GM12801 (cell line): Measurements from ENCODE around the gene KAT7.

Experiments used
- TF ChIP-seq, protein P1 (sequence below): IDR thresholded peaks from one replicate; pipeline ENCODE4 v1.5.1; 2011; ENCODE audit warnings: control low read depth; ENCODE audit not compliant: insufficient read length; ENCODE audit errors: extremely low read depth

KAT7 gene

DNA sequence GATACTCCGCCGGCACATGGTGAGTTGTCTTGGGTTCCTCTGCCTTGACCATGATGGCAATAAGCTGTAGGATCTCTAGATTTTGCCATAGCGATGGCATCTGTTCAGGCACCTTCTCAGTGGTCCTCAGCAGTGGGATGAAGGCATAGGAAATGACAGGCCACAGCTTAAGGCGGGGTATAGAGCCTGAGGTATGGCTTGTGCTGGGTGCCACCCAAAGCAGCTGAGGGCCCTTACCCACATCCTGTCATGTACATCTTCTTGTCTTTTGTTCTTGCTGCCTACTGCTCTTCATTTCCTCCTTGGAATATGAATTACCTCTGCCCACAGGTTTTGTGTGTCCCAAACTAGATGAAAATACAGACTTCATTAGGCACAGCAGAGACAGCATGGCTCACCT is 29.5 kb downstream of the KAT7 start:
- TF ChIP-seq, protein P1, sequence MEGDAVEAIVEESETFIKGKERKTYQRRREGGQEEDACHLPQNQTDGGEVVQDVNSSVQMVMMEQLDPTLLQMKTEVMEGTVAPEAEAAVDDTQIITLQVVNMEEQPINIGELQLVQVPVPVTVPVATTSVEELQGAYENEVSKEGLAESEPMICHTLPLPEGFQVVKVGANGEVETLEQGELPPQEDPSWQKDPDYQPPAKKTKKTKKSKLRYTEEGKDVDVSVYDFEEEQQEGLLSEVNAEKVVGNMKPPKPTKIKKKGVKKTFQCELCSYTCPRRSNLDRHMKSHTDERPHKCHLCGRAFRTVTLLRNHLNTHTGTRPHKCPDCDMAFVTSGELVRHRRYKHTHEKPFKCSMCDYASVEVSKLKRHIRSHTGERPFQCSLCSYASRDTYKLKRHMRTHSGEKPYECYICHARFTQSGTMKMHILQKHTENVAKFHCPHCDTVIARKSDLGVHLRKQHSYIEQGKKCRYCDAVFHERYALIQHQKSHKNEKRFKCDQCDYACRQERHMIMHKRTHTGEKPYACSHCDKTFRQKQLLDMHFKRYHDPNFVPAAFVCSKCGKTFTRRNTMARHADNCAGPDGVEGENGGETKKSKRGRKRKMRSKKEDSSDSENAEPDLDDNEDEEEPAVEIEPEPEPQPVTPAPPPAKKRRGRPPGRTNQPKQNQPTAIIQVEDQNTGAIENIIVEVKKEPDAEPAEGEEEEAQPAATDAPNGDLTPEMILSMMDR = no peak

DNA sequence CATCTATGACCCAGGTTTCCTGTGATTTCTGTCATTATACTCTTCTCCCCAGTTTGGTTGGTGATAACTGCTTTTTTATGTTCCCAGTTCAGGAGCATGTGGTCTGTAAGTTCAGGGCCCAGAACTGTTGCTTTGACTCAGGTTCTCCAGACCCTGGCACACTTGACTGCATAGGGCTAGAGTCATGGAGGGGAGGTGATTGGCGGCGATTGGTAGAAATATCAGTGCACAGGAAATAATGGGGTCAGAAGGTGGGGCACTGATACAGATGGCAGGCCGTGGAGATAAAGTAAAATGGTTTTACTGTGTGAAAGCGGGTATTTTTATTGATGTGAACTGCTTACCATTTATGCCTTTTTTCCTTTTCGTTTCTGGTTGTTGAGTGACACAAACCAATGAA is 30.7 kb downstream of the KAT7 start:
- TF ChIP-seq, protein P1 = no peak

DNA sequence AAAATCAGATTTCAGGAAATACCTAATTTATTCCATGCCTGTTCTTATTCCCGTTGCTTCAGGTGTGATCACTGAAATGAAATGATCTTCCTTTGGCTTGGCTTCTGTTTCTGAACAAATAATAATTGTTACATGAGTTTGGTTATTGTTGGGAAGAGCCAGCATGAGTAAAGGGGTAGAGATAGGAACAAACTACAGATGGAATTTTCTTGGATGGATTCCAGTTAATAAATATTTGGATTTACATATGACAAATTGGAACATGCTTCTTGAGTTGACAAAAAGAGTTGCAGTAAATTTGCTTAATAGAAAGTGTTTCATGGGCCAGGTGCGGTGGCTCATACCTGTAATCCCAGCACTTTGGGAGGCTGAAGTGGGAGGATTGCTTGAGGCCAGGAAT is 31.2 kb downstream of the KAT7 start:
- TF ChIP-seq, protein P1 = no peak

DNA sequence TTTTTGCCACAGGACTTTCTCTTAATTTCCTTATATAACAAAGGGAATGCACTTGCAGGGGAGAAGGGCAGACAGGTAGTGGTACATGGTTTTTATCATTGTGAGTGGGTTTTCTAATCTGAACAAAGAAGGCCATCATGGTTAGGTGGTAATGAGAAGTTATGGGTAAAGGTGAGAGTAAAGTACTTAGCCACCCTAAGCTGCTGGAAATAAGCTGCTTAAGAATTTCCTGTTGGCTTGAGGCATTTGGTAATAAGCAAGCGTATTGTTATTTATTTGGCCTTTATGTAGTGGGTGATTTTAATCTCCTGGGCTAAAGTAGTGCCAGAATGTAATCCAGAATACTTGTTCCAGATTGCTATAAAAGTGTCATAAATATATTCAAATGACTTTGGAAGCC is 32.3 kb downstream of the KAT7 start:
- TF ChIP-seq, protein P1 = no peak

DNA sequence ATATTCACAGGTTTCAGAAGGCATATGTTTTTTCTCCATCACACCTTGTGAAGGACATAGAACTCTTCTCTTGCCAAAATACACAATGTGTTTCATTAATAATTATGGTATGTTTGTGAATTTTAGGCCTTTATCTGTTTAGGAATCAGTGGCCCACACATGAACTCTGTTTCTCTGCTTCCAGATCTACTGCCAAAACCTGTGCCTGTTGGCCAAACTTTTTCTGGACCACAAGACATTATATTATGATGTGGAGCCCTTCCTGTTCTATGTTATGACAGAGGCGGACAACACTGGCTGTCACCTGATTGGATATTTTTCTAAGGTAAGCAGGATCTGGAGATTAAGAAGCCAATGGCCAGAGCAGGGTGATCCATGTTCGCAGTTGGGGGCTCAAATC is 33.0 kb downstream of the KAT7 start:
- TF ChIP-seq, protein P1 = no peak

DNA sequence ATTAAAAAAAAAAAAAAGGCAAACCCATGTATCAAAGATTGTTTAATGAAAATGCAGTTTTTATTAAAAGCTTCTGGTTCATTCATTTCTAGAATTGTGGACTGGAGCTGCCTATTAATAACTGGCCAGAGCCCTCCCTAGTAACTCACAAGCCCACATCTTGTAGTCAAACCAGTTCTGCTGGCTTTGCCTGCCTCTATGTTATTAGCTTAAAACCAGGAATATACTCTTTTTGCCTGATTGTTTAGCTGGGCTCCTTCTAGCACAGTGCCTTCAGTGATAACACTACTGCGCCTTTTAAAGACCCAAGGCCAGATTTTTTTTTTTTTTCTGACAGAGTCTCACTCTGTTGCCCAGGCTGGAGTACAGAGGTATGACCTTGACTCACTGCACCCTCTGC is 33.4 kb downstream of the KAT7 start:
- TF ChIP-seq, protein P1 = no peak

DNA sequence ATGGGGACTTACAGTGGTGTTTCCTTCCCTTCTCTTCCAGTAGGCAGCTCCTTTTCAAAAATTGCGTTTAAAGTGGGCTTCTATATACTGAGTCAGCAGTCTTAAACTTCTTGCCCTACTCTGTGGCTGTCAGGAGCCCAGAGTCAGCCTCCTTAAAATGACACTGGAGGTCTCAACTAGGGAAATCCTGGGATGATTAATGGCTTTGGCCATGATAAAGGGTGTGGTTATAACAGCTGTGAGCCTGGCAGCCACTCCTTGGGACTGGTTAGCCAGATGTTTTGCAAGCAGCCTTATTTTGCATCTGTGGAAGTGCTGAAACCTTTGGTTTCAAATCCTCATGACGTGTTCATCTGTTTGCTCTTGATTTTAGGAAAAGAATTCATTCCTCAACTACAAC is 34.3 kb downstream of the KAT7 start:
- TF ChIP-seq, protein P1 = no peak

DNA sequence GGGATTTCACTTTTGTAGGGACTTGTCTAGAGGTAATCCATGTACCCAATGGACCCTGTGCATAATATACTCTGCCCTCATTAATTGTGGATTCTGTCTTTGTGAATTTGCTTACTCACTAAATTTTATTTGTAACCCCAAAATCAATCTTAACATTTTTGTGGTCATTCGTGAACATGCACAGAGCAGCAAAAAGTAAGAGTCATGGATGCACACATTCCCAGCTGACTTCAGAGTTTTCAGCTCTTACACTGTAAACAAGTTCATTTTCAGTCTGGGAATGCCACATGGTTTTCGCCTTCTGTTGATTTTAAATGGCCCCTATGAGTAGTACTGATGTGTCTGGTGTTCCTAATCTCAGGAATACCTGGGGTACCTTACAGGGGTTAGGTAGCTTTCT is 35.1 kb downstream of the KAT7 start:
- TF ChIP-seq, protein P1 = no peak
